GM18870 (cell line): ENCODE measurements around the gene VAV3.
A peak's percentile ranks its signal among the peaks of the same experiment; 100 is the strongest.

Experiments used
- ATAC-seq: cut with Tn5 transposase; IDR thresholded peaks from one replicate; pipeline ENCODE4 v1.9.1; 2021; ENCODE audit warnings: moderate library complexity; ENCODE audit not compliant: unreplicated experiment

Gene VAV3

DNA sequence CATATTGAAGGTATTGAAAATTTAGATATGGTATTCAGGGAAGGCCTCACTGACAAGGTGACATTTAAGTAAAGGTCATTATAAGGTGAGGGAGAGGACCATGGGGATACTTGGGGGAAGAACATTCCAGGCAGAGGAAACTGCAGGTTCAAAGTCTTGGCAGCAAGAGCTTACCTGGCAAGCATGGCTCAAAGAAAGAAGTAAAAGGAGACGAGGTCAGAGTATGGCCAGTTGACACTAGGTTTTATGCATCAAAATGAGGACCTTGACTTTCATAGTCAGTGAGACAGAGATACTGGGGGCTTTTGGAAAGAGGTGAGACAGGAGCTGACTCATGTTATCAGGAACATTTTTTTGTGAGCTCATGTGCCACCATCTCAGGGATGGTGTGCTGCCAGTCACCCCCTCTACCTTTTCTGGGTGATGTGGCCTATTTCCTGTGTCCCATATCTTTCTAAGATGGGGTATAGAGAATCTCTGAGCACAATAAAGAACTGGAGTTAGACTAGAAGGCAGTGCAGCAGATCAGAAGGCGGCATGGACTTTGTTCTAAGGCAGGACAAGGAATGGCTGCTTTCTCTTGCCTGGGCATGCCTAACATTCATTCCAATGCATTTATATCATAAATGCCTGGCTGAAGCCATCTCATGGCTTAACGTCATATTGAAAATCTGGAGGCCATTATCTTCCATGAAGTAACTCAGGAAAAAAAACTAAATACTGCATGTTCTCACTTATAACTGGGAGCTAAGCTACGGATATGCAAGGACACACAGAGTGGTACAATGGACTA is 417.4 kb downstream of the VAV3 start:
- no peak for ATAC-seq

DNA sequence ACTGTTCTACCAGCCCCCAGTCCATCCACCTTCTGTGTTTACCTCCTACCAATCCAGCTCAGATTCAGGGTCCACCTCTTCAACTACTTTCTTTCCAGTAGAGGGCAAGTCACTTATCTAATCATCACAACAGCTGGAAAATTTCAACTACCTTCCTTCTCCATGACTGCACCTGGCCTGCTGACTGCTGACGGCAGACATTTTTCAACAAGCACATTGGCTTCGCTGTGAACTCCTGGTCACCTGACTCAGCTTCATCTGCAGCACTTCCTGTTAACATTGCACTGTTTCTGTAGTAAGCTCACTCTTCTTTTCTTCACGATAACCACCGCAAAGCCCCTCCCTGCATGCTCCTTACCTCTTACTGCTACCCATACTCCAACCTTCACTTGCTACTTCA is 418.4 kb downstream of the VAV3 start:
- no peak for ATAC-seq

GRCh38 chr1:107545879-107546278 is 419.1 kb downstream of the VAV3 start:
- no peak for ATAC-seq

- no peak for ATAC-seq
These were observed 419.9 kb downstream of the VAV3 start for GRCh38 chr1:107545056-107545577.

- no peak for ATAC-seq
These were observed 420.7 kb downstream of the VAV3 start for GRCh38 chr1:107544285-107544684.

DNA sequence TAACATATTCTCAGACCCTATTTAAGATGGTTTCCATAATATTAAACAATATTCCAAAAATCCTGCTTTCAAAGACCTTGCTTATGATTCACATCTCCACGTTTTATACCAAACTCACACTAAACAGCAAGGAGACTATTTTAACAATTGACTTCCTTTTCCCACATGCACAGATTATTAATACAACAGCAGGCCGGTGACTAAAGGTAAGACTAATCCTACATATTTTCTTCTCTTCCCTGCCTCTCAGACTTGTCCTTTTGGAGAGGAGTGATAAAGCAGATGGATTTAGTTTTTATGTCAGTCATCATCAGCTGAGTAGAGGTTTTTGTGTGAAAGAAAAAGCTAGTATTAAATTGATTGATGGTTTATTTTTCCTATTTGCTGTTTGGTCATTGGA is 423.6 kb downstream of the VAV3 start:
- no peak for ATAC-seq

DNA sequence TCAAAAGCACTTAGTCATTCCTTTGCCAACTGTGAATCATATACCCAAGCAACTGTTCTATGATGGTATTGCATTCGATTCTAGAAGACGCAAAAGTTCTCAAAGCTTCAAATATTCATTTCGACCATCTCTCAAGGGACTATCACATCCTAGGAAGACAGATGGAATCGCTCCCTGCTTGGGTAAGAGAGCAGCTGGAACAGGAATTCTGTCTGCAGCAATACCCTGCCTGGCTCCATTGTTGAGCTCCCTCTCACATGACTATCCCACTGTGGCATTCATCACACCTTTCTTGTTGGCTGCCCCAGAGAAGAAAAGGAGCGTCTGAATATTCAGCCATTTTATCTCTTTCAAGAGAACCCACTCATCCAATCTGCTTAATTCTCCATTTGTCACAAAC is 426.5 kb downstream of the VAV3 start:
- no peak for ATAC-seq

DNA sequence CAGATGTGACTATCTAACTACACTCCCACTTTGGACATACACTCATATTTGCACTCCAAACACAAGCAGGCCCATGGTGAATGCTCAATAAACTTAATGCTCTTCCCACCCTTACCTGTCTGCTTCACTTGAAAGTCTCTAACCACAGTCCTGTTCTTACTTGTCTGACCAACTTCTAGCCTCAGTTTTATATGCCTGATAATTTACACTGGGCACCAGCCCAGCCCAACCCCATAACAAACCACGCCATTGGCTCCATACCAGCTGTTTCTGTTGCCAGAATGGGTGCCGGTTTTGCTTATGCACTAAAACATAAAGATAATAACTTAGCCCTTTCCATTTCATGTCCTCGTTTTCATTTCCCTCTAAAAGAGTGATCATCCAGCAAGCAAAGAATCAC is 428.7 kb downstream of the VAV3 start:
- no peak for ATAC-seq

DNA sequence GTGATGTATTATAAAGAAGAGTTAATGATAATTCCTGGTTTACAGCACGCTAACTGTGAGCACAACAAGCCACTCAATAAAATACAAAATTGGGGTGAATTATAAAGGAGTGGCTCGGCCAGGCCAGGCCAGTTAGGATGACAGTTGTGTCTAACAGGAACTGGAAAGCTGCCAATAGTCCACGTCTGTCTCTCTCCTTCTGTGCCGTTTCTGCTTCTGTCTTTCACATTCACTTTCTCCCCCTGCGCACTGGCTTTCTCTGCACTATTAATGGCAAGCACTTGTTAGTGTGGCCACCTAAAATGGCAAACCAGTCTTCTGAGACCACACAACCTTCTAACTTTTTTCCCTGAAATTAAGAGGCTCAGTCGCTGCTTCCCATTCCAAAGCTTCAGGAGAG is 429.9 kb downstream of the VAV3 start:
- ATAC-seq = peak; percentile 75

DNA sequence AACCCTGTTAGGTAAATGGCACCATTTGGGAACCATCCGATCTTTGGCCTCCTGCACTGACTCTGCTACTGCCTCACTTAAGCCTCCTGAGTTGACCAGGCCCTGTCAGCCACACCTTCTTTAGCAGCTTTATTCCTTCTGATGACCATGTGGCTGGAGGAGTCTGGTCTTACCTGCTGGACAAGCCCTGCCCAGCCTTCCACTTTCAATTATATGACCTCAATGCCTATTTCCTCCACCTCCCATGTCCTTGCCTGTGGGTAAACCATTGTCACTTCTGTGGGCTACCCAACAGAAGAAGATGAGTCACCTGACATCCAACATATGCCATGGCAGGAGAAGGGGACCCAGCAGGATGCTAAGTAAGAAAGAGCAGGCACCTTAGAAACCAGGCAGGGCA is 430.3 kb downstream of the VAV3 start:
- ATAC-seq = no peak

DNA sequence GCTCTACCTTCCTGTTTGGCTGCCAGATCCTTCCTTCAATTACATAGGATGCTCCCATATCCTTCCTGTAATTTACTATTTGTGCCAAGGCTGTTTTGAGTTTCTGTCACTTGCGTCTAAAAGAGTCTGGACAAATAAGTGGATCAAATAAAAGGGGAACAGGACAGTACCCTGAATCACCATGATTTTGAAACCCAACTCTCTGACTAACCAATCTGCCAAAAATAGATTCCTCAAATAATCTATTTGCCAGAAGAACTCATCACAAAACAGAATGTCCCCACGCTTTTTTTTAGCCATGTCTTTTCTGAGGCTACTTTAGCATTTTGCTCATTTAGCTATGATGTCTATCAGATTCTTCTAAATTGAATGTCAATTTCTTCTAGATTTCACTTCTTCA is 431.5 kb downstream of the VAV3 start:
- no peak for ATAC-seq

- ATAC-seq = no peak
These were observed 432.7 kb downstream of the VAV3 start for GRCh38 chr1:107532318-107532717.

DNA sequence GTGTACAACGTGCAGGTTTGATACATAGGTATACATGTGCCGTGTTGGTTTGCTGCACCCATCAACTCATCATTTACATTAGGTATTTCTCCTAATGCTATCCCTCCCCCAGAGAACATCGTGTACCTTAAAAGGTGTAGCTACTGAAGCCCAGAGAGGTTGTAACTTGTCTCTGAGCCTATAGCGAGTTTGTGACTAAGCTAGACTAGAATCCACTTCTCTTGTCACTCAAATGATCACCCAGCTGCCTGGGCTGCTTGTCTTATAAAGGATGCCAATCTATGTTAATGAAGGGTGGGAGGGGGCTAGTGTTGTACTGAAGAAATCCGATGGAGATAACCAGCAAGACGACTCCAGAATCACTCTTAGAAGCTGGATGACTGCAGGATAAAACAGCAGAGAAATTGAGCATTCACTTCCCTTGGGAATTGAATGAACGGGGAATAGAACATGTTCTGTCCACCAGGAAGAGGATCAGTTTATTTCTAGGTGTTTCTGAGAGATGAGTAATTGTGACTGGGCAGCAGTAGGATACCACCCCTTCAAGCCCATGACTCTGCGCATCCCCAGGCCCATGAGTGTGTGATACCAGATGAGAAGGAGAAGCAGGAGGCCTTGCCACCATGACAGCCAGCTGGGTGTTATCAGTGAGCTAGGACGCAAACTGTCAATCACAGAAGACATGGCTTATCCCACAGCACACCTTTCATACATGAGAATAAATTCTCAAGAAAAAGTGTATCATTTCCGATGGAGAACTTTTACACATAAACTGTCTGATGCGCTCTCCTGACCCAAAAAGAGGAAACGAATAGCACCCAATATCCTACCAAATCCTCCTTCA is 433.7 kb downstream of the VAV3 start:
- ATAC-seq = no peak

DNA sequence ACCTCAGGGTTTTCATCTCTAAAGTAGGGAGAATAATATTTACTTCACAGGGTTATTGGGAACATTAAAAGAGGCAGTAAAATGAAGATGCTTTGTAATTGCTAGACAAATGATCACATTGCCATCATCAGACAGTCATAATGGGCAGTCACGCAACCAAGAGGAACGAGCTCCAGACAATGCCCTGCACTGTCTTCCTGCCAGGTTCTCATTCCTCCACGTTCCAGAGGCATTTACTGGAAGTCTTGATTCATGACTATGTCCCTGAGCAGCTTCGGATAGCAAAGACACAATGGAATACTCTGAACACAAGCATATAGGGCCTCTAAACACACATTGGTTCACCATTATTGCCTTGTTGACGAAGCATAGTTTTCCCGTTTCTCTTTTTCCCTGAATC is 434.4 kb downstream of the VAV3 start:
- no peak for ATAC-seq

- peak; percentile 99 for ATAC-seq
These were observed 435.4 kb downstream of the VAV3 start for GRCh38 chr1:107529511-107530149.

DNA sequence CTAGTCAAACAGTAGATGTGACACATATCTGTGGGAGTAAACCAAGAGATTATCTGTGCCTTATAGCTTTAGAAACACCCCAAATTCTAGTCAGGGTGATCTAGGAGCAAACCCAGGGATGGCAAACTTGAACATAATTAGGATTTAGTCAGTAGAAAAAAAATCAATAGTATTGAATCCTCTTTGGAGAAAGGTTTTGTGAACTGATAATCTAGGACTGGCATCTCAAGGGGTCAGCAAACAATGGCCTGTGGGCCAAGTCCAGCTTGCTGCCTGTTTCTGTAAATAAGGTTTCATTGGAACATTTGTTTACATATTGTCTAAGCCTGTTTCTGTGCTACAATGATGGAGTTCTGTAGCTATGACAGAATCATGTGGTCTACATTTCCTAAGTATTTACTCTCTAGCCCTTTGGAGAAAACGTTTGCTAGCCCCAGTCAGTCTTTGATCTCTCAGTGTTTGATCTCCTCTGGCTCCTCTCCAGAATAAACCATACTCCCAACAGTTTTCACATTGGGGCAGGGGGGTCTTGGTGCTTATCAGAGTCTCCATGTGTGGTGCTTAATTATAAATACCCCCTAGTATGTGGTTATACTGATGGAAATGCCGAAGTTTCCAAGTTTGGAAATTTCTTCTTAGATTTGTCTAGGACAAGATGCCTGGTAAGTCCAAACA is 438.3 kb downstream of the VAV3 start:
- ATAC-seq = no peak

GRCh38 chr1:107525961-107526360 is 439.0 kb downstream of the VAV3 start:
- ATAC-seq = no peak

DNA sequence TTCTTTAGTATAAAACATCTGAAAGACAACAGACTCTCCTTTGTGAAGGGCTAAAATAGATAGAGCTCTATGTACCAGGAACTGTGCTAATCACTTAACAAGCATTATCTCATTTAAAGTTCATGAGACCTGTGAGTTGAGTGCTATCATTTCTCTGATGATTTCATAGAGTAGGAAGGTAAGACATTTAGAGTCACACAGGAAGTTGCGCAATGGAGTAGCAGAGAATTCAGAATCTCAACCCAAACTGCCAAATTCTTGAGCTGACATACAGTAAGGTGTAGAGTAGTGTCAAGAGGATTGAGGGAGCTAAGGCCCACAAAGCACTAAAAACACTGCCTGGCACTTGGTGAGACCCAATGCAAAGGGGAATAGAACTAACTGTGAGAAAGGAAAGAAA is 439.8 kb downstream of the VAV3 start:
- ATAC-seq = no peak

- ATAC-seq = no peak
These were observed 440.7 kb downstream of the VAV3 start for GRCh38 chr1:107524301-107524700.

- ATAC-seq = no peak
These were observed 441.2 kb downstream of the VAV3 start for GRCh38 chr1:107523736-107524135.

DNA sequence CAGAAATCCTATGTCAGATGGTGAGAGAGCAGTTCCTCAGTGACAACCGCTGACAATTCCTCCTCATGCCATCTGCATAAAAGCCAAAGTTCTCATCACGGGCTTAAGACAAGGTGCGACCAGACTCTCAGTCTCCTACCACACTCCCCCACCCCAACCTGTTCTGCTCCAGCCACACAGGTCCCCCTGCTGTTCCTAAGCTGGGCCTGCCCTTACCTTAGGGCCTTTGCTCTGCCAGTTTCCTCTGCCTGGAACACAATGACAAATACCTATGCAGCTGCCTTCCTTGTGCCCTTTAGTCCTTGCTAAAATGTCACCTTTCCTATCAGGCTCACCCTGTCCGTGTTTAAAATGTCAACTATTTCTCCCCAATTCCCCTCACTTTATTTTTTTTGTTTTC is 441.9 kb downstream of the VAV3 start:
- no peak for ATAC-seq
